Measurements from ENCODE around the gene ARMC8.

Gene ARMC8

DNA sequence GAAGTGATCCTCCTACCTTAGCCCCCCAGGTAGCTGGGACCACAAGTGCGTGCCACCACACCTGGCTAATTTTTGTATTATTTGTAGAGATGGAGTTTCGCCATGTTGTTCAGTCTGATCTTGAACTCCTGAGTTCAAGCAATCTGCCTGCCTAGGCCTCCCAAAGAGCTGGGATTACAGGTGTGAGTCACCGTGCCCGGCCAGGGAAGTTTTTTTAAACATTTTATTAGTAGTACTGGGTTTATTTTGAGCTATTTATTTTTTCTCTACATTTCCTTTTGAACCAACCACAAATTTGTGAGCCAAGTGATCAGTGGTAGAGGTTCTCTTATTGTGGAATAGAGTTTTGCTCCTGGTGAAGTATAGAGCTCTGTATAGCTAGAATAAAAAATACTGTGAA lies 33.7 kb downstream of the ARMC8 start:
- Histone ChIP-seq H3K4me1 (ENCODE audit: control insufficient read depth, insufficient read depth, low read length) (0 out of 2 replicates have a peak, but pooled peaks cover 5% of the 10 kb centered on the region), H3K36me3 (ENCODE audit: control insufficient read depth, insufficient read depth, low read length) (peaks cover 37% of the 10 kb centered on the region), H3K27me3 (ENCODE audit: control insufficient read depth, insufficient read depth, low read length) (no peaks in the 10 kb centered on the region), H3K27ac (ENCODE audit: low read depth, low read length) (no peak overlapping the region), H3K4me3 (ENCODE audit: low read depth, low read length) (no peak overlapping the region), H3K9ac (ENCODE audit: low read depth, low read length) (no peak overlapping the region), H3K9me3 (ENCODE audit: control insufficient read depth, insufficient read depth, low read length) (no peaks in the 10 kb centered on the region)

DNA sequence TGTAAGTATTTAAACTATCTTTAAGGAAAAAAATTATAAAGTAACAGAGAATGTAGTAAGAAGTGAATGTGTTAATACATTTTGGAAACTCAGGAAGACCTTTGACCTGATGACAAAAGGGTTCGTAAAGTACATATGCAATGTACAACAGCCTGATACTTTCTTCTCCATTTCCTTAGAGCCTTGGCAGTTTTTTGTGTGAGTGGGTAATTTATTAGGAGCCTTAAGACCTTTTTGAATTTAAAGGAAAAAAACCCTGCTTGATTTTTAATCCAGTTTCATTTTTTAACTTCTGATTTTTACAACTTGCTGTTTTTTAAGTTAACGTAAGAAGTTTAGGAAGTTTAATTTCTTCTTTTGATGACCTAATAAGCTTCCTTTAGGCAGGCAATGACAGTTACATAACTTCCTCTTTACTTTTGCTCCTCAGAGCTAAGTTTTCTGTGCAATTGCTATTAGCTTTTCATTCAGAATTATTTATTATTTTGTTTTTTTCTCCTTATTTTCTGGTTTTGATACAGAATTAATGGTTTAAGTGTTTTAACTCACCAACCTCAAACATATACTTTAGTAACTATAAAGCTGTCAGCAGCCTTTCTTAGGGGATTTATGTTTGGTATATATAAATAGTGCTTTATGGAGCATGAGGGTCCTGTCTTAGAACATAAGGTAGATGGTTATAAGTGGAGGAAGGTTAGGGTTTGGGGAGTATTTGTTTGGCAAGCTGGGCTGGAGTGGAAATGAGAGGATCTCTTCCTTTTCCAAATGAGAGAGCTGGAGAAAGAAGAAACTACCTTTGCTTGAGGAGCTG lies 35.2 kb downstream of the ARMC8 start:
- Histone ChIP-seq H3K9ac (ENCODE audit: low read depth, low read length) (no peak overlapping the region), H3K4me1 (ENCODE audit: control insufficient read depth, insufficient read depth, low read length) (0 out of 2 replicates have a peak, but pooled peaks cover 5% of the 10 kb centered on the region), H3K27me3 (ENCODE audit: control insufficient read depth, insufficient read depth, low read length) (no peaks in the 10 kb centered on the region), H3K9me3 (ENCODE audit: control insufficient read depth, insufficient read depth, low read length) (no peaks in the 10 kb centered on the region), H3K4me3 (ENCODE audit: low read depth, low read length) (no peak overlapping the region), H3K27ac (ENCODE audit: low read depth, low read length) (no peak overlapping the region), H3K36me3 (ENCODE audit: control insufficient read depth, insufficient read depth, low read length) (peaks cover 47% of the 10 kb centered on the region)

DNA sequence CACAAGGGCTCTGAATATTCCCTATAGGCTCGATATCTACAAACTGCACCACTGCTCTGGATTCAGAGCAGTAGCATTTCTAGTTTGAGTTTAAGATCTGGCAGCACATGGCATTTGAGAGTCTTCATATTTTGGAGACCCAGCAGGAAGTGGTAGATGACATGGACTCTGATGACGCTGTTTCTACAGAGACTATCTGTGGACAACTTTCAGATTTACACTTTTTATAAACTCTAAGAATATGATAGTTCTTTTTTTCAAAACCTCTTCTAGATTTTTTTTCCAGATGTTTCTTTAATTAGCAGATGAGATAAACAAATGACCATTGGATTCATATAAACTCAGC lies 35.8 kb downstream of the ARMC8 start:
- peaks cover 50% of the 10 kb centered on the region for H3K36me3 ChIP-seq (ENCODE audit: control insufficient read depth, insufficient read depth, low read length)
- H3K27me3 ChIP-seq (ENCODE audit: control insufficient read depth, insufficient read depth, low read length), result no peaks in the 10 kb centered on the region
- no peaks in the 10 kb centered on the region for H3K9me3 ChIP-seq (ENCODE audit: control insufficient read depth, insufficient read depth, low read length)
- no peak overlapping the region for H3K27ac ChIP-seq (ENCODE audit: low read depth, low read length)
- no peak overlapping the region for H3K4me3 ChIP-seq (ENCODE audit: low read depth, low read length)
- 0 out of 2 replicates have a peak, but pooled peaks cover 5% of the 10 kb centered on the region for H3K4me1 ChIP-seq (ENCODE audit: control insufficient read depth, insufficient read depth, low read length)
- no peak overlapping the region for H3K9ac ChIP-seq (ENCODE audit: low read depth, low read length)

DNA sequence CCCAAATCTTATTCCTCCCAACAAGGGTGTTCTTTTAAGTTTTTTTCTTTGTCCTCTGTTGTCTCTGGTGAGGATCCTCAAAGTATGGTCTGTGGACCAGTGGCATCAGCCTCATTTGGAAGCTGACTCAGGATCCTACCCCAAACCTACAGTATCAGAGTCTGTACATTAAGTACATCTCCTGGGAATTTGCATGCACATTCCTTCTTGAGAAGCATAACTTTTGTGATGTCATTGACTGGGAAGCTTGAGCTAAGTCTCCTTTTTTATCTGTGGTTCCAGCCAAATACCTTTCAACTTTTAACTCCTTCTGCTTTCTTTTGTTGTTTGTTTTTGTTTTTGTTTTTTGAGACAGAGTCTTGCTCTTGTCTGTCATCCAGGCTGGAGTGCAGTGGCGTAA lies 40.5 kb downstream of the ARMC8 start:
- H3K36me3 ChIP-seq (ENCODE audit: control insufficient read depth, insufficient read depth, low read length), result peaks cover 91% of the 10 kb centered on the region

DNA sequence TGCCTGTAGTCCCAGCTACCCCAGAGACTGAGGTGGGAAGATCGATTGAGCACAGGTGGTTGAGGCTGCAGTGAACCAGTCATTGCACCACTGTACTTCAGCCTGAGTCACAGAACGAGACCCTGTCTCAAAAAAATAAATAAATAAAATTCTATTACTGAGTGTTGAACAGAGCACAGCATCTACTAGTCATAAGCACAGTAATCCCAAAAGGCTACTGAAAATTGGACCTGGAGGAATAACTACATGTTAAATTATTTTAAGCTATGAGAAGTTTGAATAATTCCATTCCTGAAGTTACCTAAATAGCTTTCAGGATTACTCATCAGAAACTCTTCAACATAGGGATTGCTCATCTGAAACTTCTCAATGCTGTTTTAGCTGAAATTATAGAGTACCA lies 43.4 kb downstream of the ARMC8 start:
- Histone ChIP-seq H3K27me3 (ENCODE audit: control insufficient read depth, insufficient read depth, low read length) (no peaks in the 10 kb centered on the region), H3K36me3 (ENCODE audit: control insufficient read depth, insufficient read depth, low read length) (peaks cover 88% of the 10 kb centered on the region), H3K9me3 (ENCODE audit: control insufficient read depth, insufficient read depth, low read length) (no peaks in the 10 kb centered on the region), H3K9ac (ENCODE audit: low read depth, low read length) (no peak overlapping the region), H3K27ac (ENCODE audit: low read depth, low read length) (no peak overlapping the region), H3K4me3 (ENCODE audit: low read depth, low read length) (no peak overlapping the region), H3K4me1 (ENCODE audit: control insufficient read depth, insufficient read depth, low read length) (no peaks in the 10 kb centered on the region)

More for the DNA sequence above, 40.5 kb downstream of the ARMC8 start:
- Histone ChIP-seq H3K9ac (ENCODE audit: low read depth, low read length) (no peak overlapping the region), H3K4me3 (ENCODE audit: low read depth, low read length) (no peak overlapping the region), H3K27ac (ENCODE audit: low read depth, low read length) (no peak overlapping the region), H3K4me1 (ENCODE audit: control insufficient read depth, insufficient read depth, low read length) (no peaks in the 10 kb centered on the region), H3K9me3 (ENCODE audit: control insufficient read depth, insufficient read depth, low read length) (no peaks in the 10 kb centered on the region), H3K27me3 (ENCODE audit: control insufficient read depth, insufficient read depth, low read length) (no peaks in the 10 kb centered on the region)

DNA sequence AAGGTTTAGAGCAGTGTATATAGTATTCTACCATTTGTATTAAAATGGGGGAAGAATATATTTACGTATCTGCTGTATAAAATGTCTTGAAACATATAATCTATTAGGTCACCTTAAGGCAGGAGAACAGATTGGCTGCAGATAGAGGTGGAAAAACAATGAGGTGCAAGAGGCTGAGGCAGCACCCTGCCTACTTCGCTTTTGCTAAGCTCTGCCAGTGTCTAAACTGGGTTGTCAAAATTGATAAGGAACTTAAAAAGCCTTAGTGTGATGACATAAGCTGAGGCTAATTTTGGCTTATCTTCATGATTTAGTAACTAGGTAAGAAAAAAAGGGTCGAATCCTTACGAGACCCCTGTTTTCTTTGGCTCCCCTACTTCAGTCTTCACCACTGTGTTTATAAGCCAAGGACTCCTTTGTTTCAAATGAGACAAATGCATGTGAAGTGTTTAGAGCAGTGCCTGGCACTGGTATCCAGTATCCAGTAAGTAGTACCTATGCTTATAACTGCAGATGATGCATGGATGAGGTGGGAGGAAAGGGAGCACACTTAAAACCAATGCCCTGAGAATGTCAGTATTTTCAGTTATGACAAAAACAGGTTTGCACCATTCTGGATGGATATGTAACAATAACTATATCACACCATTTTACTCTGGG lies 45.7 kb downstream of the ARMC8 start:
- Histone ChIP-seq H3K9ac (ENCODE audit: low read depth, low read length) (no peak overlapping the region), H3K27me3 (ENCODE audit: control insufficient read depth, insufficient read depth, low read length) (no peaks in the 10 kb centered on the region), H3K4me3 (ENCODE audit: low read depth, low read length) (no peak overlapping the region), H3K27ac (ENCODE audit: low read depth, low read length) (no peak overlapping the region), H3K36me3 (ENCODE audit: control insufficient read depth, insufficient read depth, low read length) (peaks cover 91% of the 10 kb centered on the region), H3K9me3 (ENCODE audit: control insufficient read depth, insufficient read depth, low read length) (no peaks in the 10 kb centered on the region), H3K4me1 (ENCODE audit: control insufficient read depth, insufficient read depth, low read length) (no peaks in the 10 kb centered on the region)

DNA sequence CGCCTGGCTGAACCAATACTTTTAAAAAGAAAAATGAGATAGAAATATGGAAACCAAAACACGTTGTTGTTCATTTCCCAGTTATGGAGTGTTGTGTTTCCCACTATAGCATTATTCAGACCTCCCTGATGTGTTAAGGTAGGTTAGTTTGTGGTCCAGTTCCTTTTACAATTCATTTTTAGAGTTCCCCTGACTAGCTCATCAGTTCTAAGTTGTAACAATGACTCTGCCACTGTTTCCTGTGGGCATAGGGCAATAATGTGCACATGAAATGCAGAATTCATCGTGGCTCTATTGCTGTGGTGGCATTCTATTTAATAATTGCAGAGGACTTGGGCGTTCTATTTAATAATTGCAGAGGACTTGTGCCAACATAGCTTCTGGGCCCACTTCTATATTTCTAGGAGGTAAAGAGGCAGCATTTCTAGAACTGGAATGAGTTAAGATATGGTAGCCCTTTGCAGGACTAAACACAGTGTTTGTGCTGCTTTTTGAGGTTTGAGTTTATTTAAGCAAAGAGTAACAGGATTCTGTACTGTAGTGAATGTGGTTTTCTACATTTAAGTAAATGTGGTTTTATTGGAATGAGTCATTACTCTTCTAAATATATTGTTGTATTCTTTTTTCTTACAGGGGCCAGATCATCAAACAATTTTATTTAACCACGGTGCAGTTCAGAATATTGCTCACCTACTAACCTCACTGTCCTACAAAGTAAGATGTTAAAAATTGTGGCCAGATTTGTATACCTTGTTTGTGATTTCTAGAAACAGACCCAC lies 47.5 kb downstream of the ARMC8 start:
- H3K27ac ChIP-seq (ENCODE audit: low read depth, low read length), result no peak overlapping the region
- H3K4me3 ChIP-seq (ENCODE audit: low read depth, low read length), result no peak overlapping the region
- H3K36me3 ChIP-seq (ENCODE audit: control insufficient read depth, insufficient read depth, low read length), result peaks cover 91% of the 10 kb centered on the region
- no peak overlapping the region for H3K9ac ChIP-seq (ENCODE audit: low read depth, low read length)
- H3K27me3 ChIP-seq (ENCODE audit: control insufficient read depth, insufficient read depth, low read length), result no peaks in the 10 kb centered on the region
- no peaks in the 10 kb centered on the region for H3K9me3 ChIP-seq (ENCODE audit: control insufficient read depth, insufficient read depth, low read length)
- no peaks in the 10 kb centered on the region for H3K4me1 ChIP-seq (ENCODE audit: control insufficient read depth, insufficient read depth, low read length)

DNA sequence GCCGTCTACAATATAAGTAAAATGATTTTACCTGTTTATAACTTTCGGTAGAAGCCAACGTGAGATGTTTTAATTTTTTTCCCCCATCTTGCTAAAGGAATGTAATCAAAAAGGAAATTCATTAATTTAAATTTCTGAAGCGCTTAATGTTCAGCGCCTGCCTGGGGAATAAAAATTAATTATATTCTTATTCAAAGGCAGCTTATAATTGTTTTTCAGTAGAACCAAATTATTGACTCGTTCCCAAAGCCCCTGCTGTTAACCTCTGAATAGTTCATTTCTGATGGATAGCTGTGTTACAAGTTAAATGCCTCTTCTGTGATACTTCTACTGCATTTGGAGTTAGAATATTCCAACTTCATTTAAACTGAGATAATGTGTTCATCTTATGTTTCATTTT lies 51.6 kb downstream of the ARMC8 start:
- no peaks in the 10 kb centered on the region for H3K4me1 ChIP-seq (ENCODE audit: control insufficient read depth, insufficient read depth, low read length)
- H3K36me3 ChIP-seq (ENCODE audit: control insufficient read depth, insufficient read depth, low read length), result peaks cover 89% of the 10 kb centered on the region
- no peak overlapping the region for H3K27ac ChIP-seq (ENCODE audit: low read depth, low read length)
- H3K4me3 ChIP-seq (ENCODE audit: low read depth, low read length), result no peak overlapping the region
- H3K9me3 ChIP-seq (ENCODE audit: control insufficient read depth, insufficient read depth, low read length), result no peaks in the 10 kb centered on the region
- no peak overlapping the region for H3K9ac ChIP-seq (ENCODE audit: low read depth, low read length)
- no peaks in the 10 kb centered on the region for H3K27me3 ChIP-seq (ENCODE audit: control insufficient read depth, insufficient read depth, low read length)

DNA sequence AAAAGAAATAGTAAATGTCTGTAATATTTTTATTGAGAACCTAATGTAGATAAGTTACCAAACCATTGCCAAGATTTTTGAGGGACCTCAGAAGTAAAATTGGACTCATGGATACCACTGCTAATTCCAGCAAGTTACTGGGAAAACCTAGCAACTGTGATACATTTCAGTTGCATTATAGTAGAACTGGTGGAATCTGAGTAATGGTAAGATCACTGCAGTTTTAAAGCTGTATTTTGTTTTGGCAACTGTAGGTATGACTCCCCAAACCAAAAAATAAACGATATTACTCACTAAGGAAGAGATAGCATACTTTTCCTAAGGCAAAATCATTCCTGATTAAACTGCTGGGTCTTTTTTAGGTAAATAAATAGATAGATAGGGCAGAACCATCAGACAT lies 54.0 kb downstream of the ARMC8 start:
- Histone ChIP-seq H3K36me3 (ENCODE audit: control insufficient read depth, insufficient read depth, low read length) (peaks cover 90% of the 10 kb centered on the region), H3K9me3 (ENCODE audit: control insufficient read depth, insufficient read depth, low read length) (no peaks in the 10 kb centered on the region), H3K4me3 (ENCODE audit: low read depth, low read length) (no peak overlapping the region), H3K4me1 (ENCODE audit: control insufficient read depth, insufficient read depth, low read length) (no peaks in the 10 kb centered on the region), H3K27ac (ENCODE audit: low read depth, low read length) (no peak overlapping the region), H3K9ac (ENCODE audit: low read depth, low read length) (no peak overlapping the region), H3K27me3 (ENCODE audit: control insufficient read depth, insufficient read depth, low read length) (no peaks in the 10 kb centered on the region)

DNA sequence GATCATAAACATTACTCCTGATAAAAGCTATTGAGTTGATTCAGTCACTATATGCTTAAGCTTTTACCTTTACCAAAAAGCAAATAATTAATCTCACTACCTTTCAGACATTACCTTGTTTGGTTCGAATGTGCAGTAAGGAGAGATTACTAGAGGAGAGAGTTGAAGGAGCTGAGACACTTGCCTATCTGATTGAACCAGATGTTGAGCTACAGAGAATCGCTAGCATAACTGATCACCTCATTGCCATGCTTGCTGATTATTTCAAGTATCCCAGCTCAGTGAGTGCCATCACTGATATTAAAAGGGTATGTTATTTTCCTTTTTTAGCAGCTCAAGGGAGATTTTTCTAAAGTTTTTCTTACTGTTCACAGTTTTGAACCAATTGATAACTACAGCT lies 54.6 kb downstream of the ARMC8 start:
- H3K36me3 ChIP-seq (ENCODE audit: control insufficient read depth, insufficient read depth, low read length), result peaks cover 85% of the 10 kb centered on the region
- no peak overlapping the region for H3K27ac ChIP-seq (ENCODE audit: low read depth, low read length)

DNA sequence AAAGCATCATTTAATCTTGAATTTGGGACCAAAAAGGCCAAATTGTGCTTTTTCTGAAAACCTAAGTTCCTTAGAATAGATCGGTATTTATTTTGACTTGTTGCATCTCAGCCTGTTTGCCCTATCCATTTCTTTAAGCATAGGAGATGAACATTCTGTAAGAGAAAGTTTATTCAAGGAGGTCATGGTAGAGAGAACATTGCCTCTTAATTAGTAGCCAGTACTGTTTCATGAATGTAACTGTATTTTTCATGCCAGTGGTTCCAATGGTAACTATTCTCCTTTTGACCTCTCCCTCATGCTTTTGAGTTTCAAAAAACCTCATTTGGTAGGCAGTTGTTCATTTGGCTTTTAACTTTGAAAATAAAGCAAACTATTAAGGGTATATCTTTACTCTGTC lies 55.4 kb downstream of the ARMC8 start:
- Histone ChIP-seq H3K27ac (ENCODE audit: low read depth, low read length) (no peak overlapping the region), H3K9ac (ENCODE audit: low read depth, low read length) (no peak overlapping the region), H3K4me3 (ENCODE audit: low read depth, low read length) (no peak overlapping the region), H3K27me3 (ENCODE audit: control insufficient read depth, insufficient read depth, low read length) (no peaks in the 10 kb centered on the region), H3K9me3 (ENCODE audit: control insufficient read depth, insufficient read depth, low read length) (no peaks in the 10 kb centered on the region), H3K4me1 (ENCODE audit: control insufficient read depth, insufficient read depth, low read length) (no peaks in the 10 kb centered on the region), H3K36me3 (ENCODE audit: control insufficient read depth, insufficient read depth, low read length) (peaks cover 83% of the 10 kb centered on the region)

More for the DNA sequence above, 54.6 kb downstream of the ARMC8 start:
- Histone ChIP-seq H3K27me3 (ENCODE audit: control insufficient read depth, insufficient read depth, low read length) (no peaks in the 10 kb centered on the region), H3K4me1 (ENCODE audit: control insufficient read depth, insufficient read depth, low read length) (no peaks in the 10 kb centered on the region), H3K9ac (ENCODE audit: low read depth, low read length) (no peak overlapping the region), H3K4me3 (ENCODE audit: low read depth, low read length) (no peak overlapping the region), H3K9me3 (ENCODE audit: control insufficient read depth, insufficient read depth, low read length) (no peaks in the 10 kb centered on the region)

All from HUES48 (cell line).